MM.1S (cell line): Measurements from ENCODE around the gene ARHGEF10L.

Source experiments
- DNase-seq: peaks from one replicate; pipeline ENCODE4 v3.0.0-alpha.2; 2015
- H2AFZ ChIP-seq: fragments of 300-600 bp; sonication (generic); 2 replicates; pipeline ENCODE4 v1.6.0; 2016; ENCODE audit warnings: antibody characterized with exemption, low read length
- H3F3A ChIP-seq: fragments of 300-600 bp; sonication (generic); 2 replicates; pipeline ENCODE4 v1.6.1; 2016; ENCODE audit warnings: mild to moderate bottlenecking, antibody characterized with exemption, low read length, moderate library complexity, mixed read lengths; ENCODE audit not compliant: insufficient read depth
- H3K27ac ChIP-seq: fragments of 300-600 bp; sonication (generic); 2 replicates; pipeline ENCODE4 v1.5.1; 2016; ENCODE audit warnings: mild to moderate bottlenecking, low read length
- H3K27me3 ChIP-seq: fragments of 300-600 bp; sonication (generic); replicated peaks from 2 replicates; pipeline ENCODE4 v1.6.0; 2016; ENCODE audit warnings: low read length; ENCODE audit not compliant: insufficient read depth
- H3K36me3 ChIP-seq: fragments of 300-600 bp; sonication (generic); replicated peaks from 2 replicates; pipeline ENCODE4 v1.6.1; 2016; ENCODE audit warnings: mild to moderate bottlenecking, low read length, mixed read lengths; ENCODE audit not compliant: insufficient read depth
- H3K4me1 ChIP-seq: fragments of 300-600 bp; sonication (generic); 2 replicates; pipeline ENCODE4 v1.6.1; 2016; ENCODE audit warnings: low read length, mixed read lengths
- H3K4me2 ChIP-seq: fragments of 300-600 bp; sonication (generic); 2 replicates; pipeline ENCODE4 v1.6.0; 2016; ENCODE audit warnings: low read depth, low read length
- H3K4me3 ChIP-seq: fragments of 300-600 bp; sonication (generic); 2 replicates; pipeline ENCODE4 v1.5.1; 2016; ENCODE audit warnings: low read length, mixed read lengths
- H3K79me2 ChIP-seq: fragments of 300-600 bp; sonication (generic); 2 replicates; pipeline ENCODE4 v1.6.1; 2016; ENCODE audit warnings: mixed run types, low read length, mixed read lengths
- H3K9ac ChIP-seq: fragments of 300-600 bp; sonication (generic); 2 replicates; pipeline ENCODE4 v1.6.1; 2016; ENCODE audit warnings: low read length, mixed read lengths
- H3K9me2 ChIP-seq: fragments of 300-600 bp; sonication (generic); replicated peaks from 2 replicates; pipeline ENCODE4 v1.6.1; 2016; ENCODE audit warnings: mild to moderate bottlenecking, low read length, mixed read lengths; ENCODE audit not compliant: insufficient read depth
- H3K9me3 ChIP-seq: fragments of 300-600 bp; sonication (generic); replicated peaks from 2 replicates; pipeline ENCODE4 v1.6.1; 2016; ENCODE audit warnings: mild to moderate bottlenecking, low read length, mixed read lengths; ENCODE audit not compliant: insufficient read depth
- H4K20me1 ChIP-seq: fragments of 300-600 bp; sonication (generic); 2 replicates; pipeline ENCODE4 v1.6.1; 2016; ENCODE audit warnings: mild to moderate bottlenecking, low read length, moderate library complexity, mixed read lengths; ENCODE audit not compliant: insufficient read depth
- CTCF ChIP-seq: fragments of 300-600 bp; sonication (generic); IDR thresholded peaks from 2 replicates; pipeline ENCODE4 v1.5.1; 2016; ENCODE audit warnings: antibody characterized with exemption, low read length, mixed read lengths
- EZH2 ChIP-seq: fragments of 300-600 bp; sonication (generic); optimal IDR thresholded peaks from 2 replicates; pipeline ENCODE3; 2017; ENCODE audit warnings: low read depth, mild to moderate bottlenecking, antibody characterized with exemption, low read length, mixed read lengths
- EZH2phosphoT487 ChIP-seq: fragments of 300-600 bp; sonication (generic); IDR thresholded peaks from 2 replicates; pipeline ENCODE4 v1.6.1; 2018; ENCODE audit warnings: antibody characterized with exemption, low read length

The ARHGEF10L gene

GRCh38 chr1:17575797-17576518, 36.5 kb downstream of the ARHGEF10L start:
- no peaks in the 10 kb centered on the region for H3K9me2 ChIP-seq
- H3K9me3 ChIP-seq, result no peaks in the 10 kb centered on the region
- no peak overlapping the region for H2AFZ ChIP-seq
- no peak overlapping the region for H3K4me2 ChIP-seq
- H3K4me1 ChIP-seq, result no peaks in the 10 kb centered on the region; the same call in 1 of the 2 replicates
- no peaks in the 10 kb centered on the region for H3K36me3 ChIP-seq
- TF ChIP-seq CTCF (no peak), EZH2 (no peak), EZH2phosphoT487 (no peak)
- H3K9ac ChIP-seq, result no peak overlapping the region
- DNase-seq, result no peak
- no peak overlapping the region for H3K4me3 ChIP-seq
- H3K27me3 ChIP-seq, result peaks cover 62% of the 10 kb centered on the region
- H3K27ac ChIP-seq, result no peak overlapping the region
- no peaks in the 10 kb centered on the region for H3F3A ChIP-seq
- no peaks in the 10 kb centered on the region for H4K20me1 ChIP-seq
- no peaks in the 10 kb centered on the region for H3K79me2 ChIP-seq

- no peak for DNase-seq
- H3K9ac ChIP-seq, result no peak overlapping the region
- peaks cover 2% of the 10 kb centered on the region; the same call in 1 of the 2 replicates for H3K4me1 ChIP-seq
- no peak overlapping the region for H3K4me3 ChIP-seq
- no peaks in the 10 kb centered on the region for H3K36me3 ChIP-seq
- H2AFZ ChIP-seq, result no peak overlapping the region
- no peaks in the 10 kb centered on the region for H3K79me2 ChIP-seq
- peaks cover 59% of the 10 kb centered on the region for H3K27me3 ChIP-seq
- no peaks in the 10 kb centered on the region for H3K9me2 ChIP-seq
- H4K20me1 ChIP-seq, result no peaks in the 10 kb centered on the region
- H3F3A ChIP-seq, result no peaks in the 10 kb centered on the region
- no peak for TF ChIP-seq CTCF
- TF ChIP-seq EZH2, result no peak
- TF ChIP-seq EZH2phosphoT487, result no peak
- no peak overlapping the region for H3K4me2 ChIP-seq
- H3K9me3 ChIP-seq, result no peaks in the 10 kb centered on the region
- no peak overlapping the region for H3K27ac ChIP-seq
These were observed 37.0 kb downstream of the ARHGEF10L start for GRCh38 chr1:17576519-17576853.

- TF ChIP-seq CTCF, result no peak
- TF ChIP-seq EZH2phosphoT487, result no peak
- TF ChIP-seq EZH2, result no peak
- Histone ChIP-seq H3K9ac (no peak overlapping the region), H3K9me2 (no peaks in the 10 kb centered on the region), H3K27ac (no peak overlapping the region), H4K20me1 (no peaks in the 10 kb centered on the region), H3K4me3 (no peak overlapping the region), H3K79me2 (no peaks in the 10 kb centered on the region), H3F3A (no peaks in the 10 kb centered on the region), H3K27me3 (peaks cover 57% of the 10 kb centered on the region), H3K4me2 (no peak overlapping the region), H2AFZ (no peak overlapping the region), H3K4me1 (peaks cover 5% of the 10 kb centered on the region; the same call in 1 of the 2 replicates), H3K9me3 (no peaks in the 10 kb centered on the region), H3K36me3 (no peaks in the 10 kb centered on the region)
- no peak for DNase-seq
These were observed 38.4 kb downstream of the ARHGEF10L start for GRCh38 chr1:17577907-17578297.
